Mucosa of gallbladder (tissue), 1 donor: Measurements from ENCODE around the gene GPRIN3. TPM values are rescaled to one million over a fixed set of nuclear protein-coding genes. Genes with fewer than 3 reads are reported as not detected.
"Not testable (repeated sequence)": the region's sequence is repeated elsewhere in the genome, so short reads cannot be mapped to it uniquely, and the experiment has no call there.

Experiments used
- DNase-seq: peaks from one replicate; pipeline ENCODE4 v3.0.0-alpha.2; 2020; ENCODE audit warnings: low spot score
- total RNA-seq: library from RNA; stranded (reverse); gene quantifications from one replicate; pipeline ENCODE4 v1.2.1, GENCODE V29; 2021
- donor health status: DM: no; HTN: no; CAD: no.

The GPRIN3 gene
- total RNA-seq, 1 donor from 2014 or later = 15.2 TPM

DNA sequence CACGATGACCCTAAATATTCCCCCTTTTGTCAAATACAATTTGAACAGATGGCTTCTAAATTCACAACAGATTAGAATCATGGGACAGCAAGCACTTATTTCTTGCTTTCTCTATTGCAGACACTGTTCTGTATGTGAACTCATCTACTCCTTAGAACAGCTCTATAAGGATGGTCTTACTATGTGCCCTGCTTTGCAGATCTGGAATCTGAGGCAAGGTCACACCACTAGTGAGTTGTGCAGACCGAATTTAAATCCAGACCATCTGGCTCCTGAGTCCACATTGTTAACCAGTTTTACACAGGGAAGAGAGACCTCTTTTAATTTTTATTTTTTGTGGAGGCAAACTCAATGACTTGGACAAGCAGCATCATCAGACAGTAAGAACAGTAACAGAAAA, 50.2 kb downstream of the GPRIN3 start:
- DNase-seq = no peak

DNA sequence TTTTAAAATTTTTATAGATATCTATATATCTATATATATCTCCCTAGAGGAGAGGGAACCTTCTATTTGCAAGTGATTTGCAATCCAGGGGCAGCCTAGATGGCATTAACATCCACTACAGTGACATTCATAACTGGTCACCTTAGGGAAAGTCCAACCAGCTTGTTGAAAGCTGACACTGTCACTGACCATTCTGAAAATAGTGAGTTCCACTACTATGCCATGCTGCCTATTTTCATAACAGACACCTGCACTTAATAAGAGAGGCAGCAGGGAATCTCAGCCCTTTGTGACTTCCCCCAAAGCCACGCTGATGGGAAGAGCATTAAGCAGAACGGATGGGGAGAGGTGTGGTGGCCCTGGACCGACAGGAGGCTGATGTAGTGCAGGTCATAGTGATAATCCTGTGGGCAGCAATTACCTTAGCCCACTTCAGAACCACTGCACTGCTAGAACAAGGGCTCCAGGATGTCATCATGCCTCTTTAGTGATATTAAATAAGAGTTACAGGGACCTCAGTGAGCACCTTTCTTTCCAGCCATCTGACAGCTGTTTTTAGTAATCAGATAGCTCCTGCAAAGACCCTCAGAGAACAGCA, 51.3 kb downstream of the GPRIN3 start:
- no peak for DNase-seq

DNA sequence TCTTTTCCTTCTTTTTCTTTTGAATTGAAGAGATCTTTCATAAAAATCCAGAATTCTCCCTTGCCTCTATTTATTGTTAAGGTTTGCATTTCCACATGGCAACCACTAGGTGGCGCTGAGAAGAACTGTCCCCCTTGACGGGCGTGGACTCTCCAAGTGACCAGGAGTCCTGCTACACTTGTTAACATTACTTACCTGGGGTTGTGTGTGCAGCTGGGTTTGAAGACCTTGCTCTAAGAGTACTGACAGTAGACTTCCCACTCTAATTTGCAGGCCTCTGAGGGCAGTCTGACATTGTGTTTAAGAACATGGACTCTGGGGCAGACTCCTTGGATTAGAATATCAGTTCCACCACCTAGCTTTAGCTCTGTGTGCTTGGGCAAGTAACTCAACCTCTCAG, 52.8 kb downstream of the GPRIN3 start:
- peak; percentile 30 for DNase-seq

DNA sequence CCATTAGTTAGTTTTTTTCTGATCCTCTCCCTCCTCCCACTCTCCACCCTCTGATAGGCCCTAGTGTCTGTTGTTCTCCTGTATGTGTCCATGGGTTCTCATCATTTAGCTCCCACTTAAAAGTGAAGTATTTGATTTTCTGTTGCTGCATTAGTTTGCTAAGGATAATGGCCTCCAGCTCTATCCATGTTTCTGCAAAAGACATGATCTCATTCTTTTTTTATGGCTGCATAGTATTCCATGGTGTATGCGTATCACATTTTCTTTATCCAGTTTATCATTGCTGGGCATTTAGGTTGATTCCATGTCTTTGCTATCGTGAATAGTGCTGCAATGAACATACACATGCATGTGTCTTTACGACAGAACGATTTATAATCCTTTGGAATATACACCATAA, 53.3 kb downstream of the GPRIN3 start:
- DNase-seq = not testable (repeated sequence)

DNA sequence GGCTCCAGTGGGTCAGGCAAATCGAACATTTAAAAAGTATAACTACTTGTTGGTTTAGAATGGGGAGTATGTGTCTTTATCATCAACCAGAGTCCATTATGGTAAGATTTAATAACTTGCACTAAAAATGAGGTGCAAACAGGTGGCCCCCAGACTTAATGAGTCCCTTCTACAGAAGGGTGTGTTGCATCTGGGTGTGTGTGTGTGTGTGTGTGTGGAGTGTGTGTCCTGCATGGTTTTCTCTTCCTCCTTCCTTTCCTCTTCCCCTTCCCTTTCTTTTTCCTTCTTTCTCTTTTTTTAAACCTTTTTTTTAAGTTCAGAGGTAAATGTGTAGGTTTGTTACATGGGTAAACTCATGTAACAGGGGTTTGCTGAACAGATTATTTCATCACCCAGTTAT, 53.7 kb downstream of the GPRIN3 start:
- DNase-seq = no peak

DNA sequence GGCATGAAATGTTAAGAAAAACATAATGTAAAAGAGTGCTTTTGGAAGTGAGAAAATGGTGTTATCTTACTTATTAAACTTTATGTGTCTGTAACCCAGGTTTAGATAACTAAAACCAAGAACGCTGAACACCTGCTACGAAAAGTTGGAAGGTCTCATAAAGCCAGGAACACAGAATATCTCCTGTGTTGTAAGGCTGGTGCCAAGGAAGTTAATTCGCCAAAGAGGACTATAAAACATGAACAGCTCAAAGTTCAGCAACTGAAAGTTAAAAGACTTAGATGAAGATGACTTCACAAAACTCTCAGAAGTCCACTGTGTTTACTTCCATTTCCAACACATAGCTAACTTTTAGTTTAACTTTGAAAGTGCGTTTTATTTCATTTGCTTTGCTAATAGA, 54.3 kb downstream of the GPRIN3 start:
- DNase-seq = no peak

DNA sequence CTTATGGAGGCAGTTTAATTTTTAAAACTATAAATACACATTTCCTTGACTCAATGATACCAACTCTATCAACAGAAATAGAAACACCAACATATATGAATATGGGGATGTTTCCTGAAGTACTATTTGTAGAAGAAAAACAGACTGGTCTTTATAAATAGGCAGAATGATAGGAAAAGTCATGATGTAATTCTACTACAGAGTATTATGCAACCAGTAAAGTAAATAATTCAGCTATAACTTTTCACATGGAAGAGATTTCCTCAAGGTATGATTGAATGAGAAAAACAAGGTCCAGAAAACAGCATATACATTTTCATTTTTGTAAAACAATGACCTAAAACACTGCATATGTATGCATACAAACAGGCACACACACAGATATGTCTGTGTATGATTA, 56.2 kb downstream of the GPRIN3 start:
- DNase-seq = no peak

DNA sequence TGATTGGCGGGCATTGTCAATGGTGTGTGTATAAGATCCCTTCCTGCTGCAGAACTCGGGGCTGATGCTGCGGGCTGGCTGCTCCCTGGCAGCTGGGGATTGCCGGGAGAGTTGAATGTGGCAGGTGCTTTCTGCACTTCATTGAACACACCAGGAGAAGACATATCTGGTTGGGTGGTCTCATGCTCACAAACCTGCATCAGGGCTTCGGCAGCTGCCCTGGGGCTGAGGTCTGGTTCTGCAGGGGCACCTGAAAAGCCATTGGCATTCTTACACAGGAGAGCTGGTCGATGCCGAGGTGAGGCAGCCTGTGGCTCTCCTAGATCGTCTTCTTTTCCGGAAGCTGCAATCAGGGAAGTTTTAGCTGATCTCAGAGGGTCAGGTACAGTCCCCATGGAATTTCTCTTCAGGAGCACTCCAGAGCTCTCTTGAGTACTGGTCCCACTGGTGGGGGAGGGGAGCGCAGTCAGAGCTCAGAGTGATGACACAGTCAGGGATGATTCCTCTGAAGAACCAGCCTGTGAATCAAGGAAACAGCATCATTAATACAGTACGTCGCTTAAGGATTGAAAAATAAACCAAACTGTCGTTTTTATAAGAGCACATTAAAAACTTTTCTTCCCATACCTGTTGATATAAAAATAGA, 57.8 kb downstream of the GPRIN3 start:
- DNase-seq = no peak

DNA sequence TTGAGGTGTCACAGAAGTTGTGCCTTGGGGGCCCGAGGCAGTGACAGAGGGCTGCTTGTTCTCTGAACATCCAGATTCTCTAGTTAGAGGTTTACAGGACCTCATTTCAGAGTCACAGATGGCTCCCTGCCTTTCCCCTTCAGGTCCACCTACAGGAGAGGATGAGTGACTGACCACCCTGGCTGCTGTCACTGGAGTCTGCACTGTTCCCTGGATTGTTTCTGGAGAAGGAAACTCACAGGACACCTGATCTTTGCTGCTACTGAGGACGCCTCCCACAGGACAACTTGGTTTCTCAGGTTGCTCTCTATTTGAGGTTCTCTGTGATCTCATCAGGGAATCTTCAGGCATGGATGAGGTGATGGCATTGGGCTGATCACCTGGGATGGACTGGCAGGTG, 58.3 kb downstream of the GPRIN3 start:
- DNase-seq = no peak

DNA sequence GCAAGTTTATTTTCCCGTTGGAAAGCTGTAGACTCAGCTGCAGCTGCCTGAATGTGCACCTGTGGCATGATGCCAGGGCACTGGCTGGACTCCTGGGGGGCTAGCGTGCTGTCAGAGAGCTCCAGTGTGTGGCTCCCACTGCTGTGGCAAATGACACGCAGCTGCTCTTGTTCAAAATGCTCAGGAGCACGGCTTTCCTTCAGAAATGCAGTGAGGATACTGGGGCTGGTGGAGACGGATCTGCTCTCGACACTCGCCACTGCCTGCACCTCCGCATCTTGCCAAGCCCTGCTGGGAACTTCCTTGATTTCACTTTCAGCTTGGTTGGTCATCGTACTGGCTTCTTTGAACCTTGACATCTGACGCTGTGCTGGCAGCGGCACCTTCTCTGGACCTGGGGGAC, 58.7 kb downstream of the GPRIN3 start:
- DNase-seq = no peak

DNA sequence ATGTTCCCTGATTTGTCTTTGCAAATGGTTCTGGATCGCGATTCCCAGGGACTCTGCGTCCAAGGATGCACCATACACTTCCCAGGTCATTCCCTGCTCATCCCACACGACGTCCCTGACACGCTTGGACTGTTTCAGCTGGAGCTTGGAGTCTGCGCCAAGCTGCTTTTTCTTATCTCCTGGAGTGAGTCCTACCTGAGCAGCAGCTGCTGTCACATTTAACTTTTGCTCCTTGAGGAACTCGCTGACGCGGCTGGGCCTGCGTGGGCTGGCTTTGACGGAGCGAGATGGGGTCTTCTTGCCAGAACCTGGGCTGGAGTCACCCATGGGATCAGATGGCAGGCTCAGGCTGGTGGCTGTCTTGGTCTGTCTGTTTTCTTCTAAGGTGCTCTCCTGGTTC, 59.6 kb downstream of the GPRIN3 start:
- DNase-seq = no peak

DNA sequence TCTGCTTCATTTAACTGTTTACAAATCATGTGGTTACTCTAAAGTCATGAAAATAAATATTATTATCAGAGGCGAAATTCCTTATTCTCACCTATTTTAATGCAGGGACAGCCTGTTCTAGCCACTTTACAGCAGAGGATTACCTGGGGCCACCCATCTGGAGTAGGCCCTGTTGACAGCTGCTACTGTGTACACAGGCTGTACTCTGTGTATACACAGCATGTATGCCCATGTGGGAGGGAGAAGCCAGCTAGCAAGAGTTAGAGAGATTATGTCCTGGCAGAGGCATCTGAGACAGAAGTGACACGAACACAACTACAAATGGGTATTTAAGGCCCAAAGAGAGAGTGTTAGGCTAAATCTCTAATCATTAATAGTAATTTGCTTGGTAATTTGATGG, 62.1 kb downstream of the GPRIN3 start:
- DNase-seq = no peak

DNA sequence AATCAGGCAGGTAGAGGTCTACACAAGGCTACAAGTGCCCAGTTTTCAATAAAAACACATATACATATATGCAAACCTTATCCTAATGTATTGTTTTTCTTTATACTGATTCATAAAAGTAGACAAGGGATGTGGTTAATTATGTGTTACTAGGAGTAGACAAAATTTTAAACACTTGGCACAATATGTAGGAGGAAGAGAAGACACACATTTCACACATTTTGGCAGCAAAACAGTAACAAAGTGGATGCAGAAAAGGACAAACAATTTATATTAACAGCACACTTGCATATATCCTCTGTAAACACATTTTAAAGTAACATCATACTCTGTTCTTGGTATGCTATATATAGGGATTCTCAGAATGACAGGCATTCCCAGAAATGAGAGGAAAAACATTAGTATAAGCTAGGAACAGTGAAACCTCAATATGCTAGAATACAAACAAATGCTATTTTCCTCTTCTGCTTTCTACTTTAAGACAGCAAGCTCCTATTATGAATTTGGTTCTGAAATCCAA, 63.8 kb downstream of the GPRIN3 start:
- no peak for DNase-seq

DNA sequence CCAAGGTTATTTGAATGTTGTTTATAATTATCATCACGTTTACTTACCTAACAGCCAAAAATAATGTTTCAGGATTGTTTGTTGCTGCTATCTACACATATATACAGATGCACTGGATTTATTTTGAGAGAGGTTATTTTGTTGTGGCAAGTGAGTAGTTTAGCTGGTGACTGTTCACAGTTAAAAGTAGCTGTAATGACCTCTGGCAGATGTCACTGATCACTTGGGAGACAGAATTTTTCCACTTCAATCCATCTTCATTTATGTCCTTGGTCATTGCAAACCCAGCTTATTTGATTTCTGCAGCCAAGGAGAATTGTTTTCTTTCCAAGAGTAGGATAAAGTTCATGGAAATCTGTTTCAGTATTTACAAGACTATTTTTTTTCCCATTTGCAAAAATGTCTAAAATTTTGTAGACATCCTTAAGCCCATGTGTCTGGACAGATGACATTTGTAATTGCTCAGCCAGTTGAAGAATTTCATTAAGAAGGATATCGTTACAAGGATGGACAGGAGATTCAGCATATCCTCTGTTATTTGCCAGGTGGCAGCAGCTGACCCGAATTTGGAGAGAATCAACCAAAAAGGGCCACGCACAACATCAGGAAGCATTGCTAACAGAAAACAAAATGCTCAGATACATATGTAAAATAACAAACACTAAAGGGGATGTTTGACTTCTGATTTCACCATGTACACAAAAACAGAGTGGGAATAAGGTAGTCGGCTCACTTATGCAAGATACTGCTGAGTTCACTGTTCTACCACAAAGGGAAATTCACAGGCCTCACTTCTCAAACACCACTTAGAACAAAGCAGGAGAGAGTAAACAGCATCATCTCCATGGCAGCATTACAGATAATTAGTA, 64.5 kb downstream of the GPRIN3 start:
- no peak for DNase-seq

DNA sequence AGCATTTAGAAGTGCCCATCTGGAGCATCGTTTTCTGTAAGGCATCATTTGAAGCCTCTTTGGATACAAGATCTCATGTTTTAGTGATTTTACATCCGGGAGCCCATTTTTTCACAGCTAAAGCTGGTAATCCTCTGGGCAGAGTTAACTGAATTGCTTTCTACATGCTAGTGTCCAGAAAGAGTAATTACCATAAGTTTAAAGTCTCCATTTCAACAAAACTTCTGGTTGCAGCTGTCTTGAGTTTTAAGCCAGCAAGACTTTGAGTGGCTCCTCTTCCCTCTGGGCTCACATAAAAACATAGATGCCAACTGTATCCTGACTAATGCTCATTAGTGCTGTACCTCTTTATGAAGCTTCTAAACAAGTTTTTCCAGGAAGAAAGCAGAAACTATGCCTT, 65.4 kb downstream of the GPRIN3 start:
- DNase-seq = no peak

DNA sequence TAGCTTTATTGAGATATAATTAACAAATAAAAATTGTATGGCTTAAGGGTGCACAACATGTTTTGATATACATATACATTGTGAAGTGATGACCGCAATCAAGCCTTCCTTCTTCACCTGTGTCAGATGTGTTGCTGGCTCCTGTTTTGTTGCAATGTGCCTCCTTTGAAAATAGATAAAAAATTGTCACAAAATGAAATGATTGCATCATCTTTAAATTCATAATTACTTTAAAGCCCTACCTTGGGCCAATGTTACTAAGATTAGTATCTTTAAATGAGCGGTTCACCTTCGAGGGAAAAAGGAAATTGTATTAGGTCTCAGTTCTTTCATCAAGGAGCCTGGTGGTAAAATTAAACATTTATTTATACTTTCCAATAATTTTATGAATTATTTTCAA, 77.3 kb downstream of the GPRIN3 start:
- no peak for DNase-seq

DNA sequence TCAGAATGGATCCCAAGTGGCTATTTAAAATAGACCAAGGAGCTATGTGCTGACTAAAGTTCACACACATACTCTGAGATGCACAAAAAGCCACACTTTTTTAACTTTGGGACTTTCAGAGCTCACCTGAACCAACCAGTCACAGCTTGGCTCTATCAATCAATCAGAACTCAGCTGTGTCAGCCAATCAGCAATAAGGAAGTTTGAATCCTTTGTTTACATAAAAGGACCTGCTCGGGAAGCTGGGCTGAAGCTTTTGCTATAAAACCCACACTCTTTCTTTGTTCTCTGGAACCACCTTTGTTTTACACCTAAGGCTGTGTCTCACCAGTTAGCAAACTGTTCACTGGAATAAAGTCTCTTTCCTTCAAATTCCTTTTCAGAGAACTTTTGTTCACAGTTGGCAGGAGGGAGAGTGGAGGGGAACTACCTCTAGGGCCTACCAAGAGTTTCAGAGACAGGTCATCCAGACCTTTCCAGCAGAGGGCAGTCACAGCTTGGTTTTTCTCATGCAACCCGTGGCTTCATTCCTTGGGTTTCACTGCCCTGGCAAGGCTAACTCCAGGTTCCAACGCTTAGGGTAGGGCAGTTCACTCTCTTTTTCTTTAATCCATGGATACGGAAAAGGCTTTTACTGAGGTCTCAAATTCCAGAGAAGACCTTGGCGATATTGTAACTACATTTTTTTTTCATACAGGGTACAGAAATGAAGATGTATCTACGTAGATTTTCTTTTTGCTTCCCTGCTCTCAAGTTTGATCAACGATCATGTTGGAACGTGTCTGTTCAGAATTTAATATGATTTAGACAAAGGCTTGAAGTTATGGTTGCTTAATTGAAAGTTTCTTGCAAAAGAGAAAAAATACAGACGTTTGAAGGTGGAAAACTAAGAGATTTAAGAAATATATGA, 80.7 kb downstream of the GPRIN3 start:
- DNase-seq = peak; percentile 90

DNA sequence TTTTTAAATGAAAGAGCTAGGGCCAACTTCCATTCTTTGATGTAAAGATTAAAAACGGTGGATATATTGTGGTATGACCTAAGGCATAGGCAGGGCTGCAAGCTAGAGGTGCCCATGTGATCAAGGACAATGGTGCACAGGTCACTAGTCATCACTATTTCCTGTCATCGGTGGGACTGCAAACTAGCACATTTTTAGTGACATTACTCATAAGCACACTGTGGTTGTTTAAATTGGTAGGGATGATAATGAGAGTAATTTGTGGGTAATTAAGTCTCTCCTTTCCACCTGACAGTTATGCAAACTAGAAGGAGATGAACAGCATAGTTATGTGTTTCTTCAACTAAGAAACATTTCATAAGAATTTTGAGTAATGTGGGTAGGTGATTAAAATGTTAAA, 85.4 kb downstream of the GPRIN3 start:
- DNase-seq = no peak

DNA sequence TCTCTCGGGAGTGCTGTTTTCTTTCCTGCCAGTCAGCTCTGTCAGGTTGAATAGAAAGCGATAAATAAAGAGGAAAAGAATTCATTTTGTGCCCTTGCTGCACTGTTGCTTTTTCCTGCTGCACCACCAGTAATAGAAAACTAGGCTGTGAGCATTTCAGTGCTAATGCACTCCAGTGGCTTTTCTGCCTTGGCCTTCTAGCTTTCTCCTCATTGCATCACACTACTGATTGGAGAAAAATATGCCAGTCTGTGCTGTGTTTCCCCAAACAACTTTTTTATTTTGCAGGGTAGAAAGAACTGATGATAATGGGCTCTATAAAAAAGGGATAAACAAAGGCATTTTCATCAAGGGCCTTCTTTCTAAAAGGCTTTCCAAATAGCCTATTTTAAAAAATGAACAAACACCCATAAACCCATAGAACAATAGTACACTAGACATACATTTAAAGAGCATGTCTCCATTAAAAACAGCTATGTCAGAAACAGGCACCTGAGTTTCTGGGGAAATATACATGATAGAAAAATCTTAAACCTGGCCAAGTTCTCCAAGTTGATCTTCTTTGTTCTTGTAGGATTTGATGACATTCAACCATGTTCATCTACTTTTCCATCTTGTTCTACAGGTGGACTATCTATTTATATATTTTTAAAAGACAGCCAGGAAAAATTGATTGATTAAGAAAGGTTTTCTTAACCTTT, 86.3 kb downstream of the GPRIN3 start:
- no peak for DNase-seq

DNA sequence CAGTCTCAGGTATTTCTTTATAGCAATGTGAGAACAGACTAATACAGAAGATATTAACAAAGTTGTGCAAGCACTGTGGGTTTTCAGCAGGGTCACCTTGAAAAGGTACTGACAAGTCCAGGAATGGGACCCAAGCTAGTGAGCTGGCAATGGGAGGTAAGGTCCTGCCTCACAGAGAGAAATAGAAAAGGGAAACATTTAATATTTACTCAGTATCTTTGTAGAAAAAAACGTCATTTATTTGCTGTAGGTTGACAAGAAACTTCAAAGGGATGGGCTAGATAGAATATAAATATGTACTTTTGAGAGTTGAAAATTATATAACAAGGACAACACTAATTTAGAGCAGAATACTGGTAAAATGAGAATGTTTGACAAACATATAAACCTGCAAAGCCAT, 89.0 kb downstream of the GPRIN3 start:
- DNase-seq = no peak

DNA sequence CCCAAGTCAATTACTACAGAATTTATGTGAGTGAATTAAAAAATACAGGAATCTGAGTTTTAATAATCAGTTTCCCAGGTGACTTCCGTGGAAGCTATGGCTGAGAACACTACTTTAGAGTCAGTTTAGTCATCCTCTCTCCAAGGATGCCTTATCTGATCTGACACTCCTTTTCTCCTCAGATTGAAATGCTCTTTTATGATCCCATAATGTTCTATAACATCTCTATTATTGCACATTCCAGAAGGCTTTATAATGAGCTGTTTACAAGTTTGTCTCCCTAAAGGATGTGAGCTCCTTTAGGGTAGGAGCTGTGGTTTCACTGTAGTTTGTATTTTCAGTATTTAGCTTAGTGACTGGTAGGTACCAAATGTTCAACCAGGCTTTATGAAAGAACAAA, 90.0 kb downstream of the GPRIN3 start:
- DNase-seq = no peak
